C1 segment of cervical spinal cord (tissue), 14 donors: ENCODE measurements around the gene C2CD2.
A peak's percentile ranks its signal among the peaks of the same experiment; 100 is the strongest.

Experiments
- DNase-seq, 14 donors: peaks; one replicate each; lab custom pipeline; 2025; lab: John Stamatoyannopoulos, UW

C2CD2 gene

GRCh38 chr21:41847066-41847804 lies 106.6 kb downstream of the C2CD2 start:
- no peak for DNase-seq

GRCh38 chr21:41846536-41846935 lies 107.3 kb downstream of the C2CD2 start:
- DNase-seq = peak in 1 of 14 donors; percentile 24

- DNase-seq = no peak
Measured at GRCh38 chr21:41846033-41846317, 107.8 kb downstream of the C2CD2 start.

GRCh38 chr21:41845310-41846032 lies 108.3 kb downstream of the C2CD2 start:
- no peak for DNase-seq

GRCh38 chr21:41843584-41843983 lies 110.2 kb downstream of the C2CD2 start:
- DNase-seq = no peak

- DNase-seq = no peak
Measured at GRCh38 chr21:41840880-41841279, 112.9 kb downstream of the C2CD2 start.

- no peak for DNase-seq
Measured at GRCh38 chr21:41839387-41840000, 114.3 kb downstream of the C2CD2 start.

- DNase-seq = no peak
Measured at GRCh38 chr21:41837756-41838297, 116.0 kb downstream of the C2CD2 start.

GRCh38 chr21:41836166-41837015 lies 117.4 kb downstream of the C2CD2 start:
- no peak for DNase-seq

- DNase-seq = no peak
Measured at GRCh38 chr21:41835711-41836154, 118.1 kb downstream of the C2CD2 start.
